NCI-H1092 (cell line): ENCODE measurements around the gene GTPBP4.
"Not testable (repeated sequence)": the region's sequence is repeated elsewhere in the genome, so short reads cannot be mapped to it uniquely, and the experiment has no call there.

Source experiments
- DNase-seq: peaks from one replicate; lab custom pipeline; 2025; lab: John Stamatoyannopoulos, UW

The GTPBP4 gene

DNA sequence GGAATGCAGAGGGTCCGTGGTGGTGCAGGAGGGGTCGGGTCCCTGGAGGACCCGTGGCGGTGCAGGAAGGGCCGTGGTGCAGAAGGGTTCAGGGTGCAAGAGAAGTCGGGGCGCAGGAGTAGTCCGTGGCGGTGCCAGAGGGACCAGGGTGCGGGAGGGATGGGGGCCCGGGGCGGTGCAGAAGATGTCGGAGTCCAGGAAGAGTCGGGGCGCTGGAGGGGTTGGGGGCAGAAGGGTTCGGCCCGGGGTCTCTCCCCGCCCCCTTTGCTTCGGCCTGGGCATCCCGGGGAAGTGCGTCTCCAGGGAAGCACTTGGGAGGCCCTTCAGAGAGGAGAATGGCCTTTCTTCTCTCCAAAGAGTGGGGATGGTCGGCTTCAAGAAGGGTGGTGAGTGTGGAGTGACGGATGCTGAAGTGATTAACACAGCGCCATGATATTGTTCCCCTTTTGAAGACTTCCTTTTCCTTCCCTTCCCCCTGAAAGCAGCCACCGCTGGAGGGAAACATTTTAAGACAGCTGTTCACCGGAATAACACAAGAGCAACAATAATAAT, 68.9 kb downstream of the GTPBP4 start:
- DNase-seq = no peak

DNA sequence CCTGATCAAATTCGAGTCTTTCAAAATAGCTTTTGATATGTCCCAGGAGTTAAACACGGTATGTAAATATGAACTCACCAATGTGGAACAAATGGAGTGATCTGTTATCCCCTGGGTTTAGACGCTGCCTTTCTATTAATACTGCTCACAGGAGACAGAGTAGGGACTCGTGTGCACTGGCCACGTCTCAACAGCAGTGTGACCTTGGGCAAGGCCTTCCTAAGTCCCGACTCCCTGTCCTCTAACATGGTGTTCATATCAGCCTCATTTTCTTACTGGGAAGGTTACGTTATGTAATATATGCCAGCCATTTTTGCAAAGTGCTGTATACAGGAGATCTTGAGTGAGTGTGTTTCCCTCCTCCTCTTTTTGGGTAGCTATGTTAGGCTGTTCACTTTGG, 69.8 kb downstream of the GTPBP4 start:
- DNase-seq = no peak

DNA sequence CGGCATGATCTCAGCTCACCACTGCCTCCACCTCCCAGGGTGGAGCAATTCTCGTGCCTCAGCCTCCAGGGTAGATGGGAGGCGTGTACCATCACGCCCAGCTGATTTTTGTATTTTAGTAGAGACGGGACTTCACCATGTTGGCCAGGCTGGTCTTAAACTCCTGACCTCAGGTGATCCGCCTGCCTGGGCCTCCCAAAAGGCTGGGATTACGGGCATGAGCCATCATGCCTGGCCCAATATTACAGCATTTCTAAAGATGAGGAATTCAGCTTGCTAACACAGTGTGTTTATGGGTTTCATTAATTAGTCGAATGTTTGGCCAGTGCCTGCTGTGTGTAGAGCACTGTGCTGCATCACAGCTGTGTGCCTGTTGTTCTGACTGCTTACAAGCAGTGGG, 71.7 kb downstream of the GTPBP4 start:
- no peak for DNase-seq

DNA sequence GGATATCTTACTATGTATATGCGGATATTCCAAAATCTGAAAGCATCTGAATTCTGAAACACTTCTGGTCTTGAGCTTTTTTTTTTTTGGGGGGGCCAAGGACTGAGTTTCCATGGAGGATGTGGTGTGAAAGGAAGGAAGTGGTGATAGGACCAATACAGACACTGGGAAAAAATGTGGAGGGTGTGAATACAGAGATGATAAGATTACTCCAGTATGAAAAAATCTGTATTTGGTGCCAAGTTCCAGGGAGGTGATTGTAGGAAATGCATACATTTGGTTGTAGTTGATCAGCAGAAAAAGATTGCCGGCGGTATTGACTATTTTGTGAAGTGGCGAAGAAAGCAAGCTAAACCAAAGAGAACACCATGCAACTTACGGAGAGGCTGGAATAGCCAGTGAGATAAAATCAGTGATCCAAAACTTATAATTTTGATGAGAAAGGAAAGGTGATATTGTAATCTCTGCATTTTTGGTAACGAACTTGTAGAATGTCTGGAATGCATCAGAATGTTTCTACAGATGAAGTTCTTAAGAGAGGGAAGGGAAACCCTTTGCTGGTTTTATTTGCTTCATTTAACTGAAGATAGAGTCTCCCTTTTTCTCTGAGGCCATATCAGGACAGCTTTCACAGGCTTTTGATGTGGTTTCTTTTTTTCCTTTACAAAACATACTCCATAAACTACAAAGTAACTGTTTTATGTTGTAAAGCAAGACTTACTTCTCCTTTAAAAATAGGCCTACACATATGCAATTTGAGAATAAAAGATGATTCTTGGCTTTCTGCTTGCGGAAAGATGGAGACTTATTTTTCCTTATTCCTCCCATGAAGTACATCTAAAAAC, 73.9 kb downstream of the GTPBP4 start:
- DNase-seq = no peak

DNA sequence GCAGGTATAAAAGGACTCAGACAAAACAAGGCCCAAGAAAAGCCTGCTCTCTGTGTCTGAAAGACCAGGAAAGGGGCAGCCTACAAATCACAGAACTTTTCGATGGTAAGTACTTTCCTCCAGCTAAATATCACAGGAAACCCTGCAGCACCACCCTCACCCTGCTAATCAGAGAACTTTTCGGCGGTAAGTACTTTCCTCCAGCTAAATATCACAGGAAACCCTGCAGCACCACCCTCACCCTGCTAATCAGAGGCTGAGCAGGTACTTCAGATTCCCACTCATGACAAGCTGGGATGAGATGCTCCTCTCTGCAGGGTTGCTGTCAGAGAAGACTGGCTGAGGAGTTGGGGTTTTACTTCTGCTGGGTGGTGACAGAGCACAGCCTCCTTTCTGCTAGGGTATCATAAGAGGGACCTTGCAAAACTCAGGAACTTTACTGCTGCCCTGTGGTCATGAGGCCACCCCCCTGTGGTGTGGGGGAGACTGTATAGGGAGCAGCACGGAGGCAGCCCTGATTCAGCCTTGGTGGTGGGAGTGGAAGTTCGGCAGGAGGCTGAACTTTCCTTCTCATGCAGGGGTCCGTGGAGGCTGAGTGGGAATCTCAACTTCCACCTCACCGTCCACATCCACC, 75.1 kb downstream of the GTPBP4 start:
- DNase-seq = no peak

DNA sequence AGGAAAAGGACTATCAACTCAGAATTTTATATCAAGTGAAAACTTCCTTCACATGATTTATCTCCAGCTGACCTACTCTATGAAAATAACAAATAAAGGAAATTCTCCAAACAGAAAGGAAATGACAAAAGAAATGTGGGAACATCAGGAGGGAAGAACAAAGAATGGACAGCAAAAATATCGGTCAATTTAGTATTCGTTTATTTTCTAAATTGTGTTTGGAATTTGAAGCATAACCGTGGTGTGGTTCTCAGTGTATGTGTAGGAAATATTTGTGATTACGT, 76.7 kb downstream of the GTPBP4 start:
- DNase-seq = no peak

DNA sequence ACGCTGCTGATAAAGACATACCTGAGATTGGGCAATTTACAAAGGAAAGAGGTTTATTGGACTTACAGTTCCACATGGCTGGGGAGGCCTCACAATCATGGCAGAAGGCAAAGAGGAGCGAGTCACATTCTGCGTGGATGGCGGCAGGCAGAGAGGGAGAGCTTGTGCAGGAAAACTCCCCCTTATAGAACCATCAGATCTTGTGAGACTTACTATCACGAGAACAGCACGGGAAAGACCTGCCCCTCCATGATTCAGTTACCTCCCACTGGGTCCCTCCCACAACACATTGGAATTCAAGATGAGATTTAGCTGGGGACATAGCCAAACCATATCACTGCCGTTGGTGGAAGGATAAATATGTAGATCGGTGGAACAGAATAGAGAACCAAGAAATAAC, 78.5 kb downstream of the GTPBP4 start:
- not testable (repeated sequence) for DNase-seq

DNA sequence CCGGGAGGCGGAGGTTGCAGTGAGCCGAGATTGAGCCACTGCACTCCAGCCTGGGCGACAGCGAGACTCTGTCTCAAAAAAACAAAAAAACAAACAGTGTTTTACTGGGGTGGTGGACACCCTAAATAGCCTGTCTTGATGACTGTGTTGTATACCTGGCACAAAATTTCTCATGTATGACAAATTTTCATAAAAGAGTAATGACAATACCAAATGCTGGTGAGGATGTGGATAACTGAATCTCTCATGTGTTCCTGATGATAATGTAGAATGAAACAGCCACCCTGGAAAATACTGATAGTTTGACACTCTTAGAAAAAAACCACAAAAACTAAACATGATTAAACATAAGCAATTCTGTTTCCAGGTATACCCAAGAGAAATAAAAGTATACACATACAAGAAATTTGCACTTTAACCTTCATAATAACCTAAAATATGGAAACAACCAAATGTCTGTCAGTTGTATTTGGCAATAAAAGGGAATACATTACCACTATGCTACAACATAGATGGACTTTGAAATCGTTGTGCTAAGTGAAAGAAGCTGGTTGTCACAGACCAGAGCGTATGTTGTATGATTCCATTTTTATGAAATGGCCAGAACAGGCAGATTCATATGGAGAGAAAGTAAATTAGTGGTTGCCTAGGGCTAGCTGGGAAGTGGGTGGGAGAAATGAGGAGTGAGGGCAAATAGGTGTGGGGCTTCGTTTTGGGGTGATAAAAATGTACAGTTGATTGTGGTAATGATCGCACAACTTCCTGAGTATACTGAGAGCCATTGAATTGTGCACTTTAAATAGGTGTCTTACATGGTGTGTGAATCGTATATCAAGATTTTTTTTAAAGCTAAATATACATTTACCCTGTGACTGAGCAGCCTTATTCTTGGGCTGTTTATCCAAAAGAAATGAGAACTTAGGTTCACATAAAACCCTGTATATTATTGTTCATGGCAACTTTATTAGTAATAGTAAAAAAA, 80.4 kb downstream of the GTPBP4 start:
- DNase-seq = no peak
